Ectodermal cell (in vitro differentiated cells): Measurements from ENCODE around the gene LST1. TPM values are rescaled to one million over a fixed set of nuclear protein-coding genes. Genes with fewer than 3 reads are reported as not detected.

ENCODE experiments used
- H3K27ac ChIP-seq: 2 replicates; pipeline ENCODE4 v1.7.0; 2013; ENCODE audit warnings: mild to moderate bottlenecking, low read depth, low read length; ENCODE audit not compliant: insufficient read depth, poor library complexity, severe bottlenecking
- H3K27me3 ChIP-seq: 2 replicates; pipeline ENCODE4 v1.7.0; 2013; ENCODE audit warnings: mild to moderate bottlenecking, low read length; ENCODE audit not compliant: insufficient read depth, control insufficient read depth, poor library complexity, severe bottlenecking
- H3K36me3 ChIP-seq: one replicate; pipeline ENCODE4 v1.7.0; 2013; ENCODE audit warnings: low read length; ENCODE audit not compliant: control insufficient read depth, insufficient read depth
- H3K4me1 ChIP-seq: one replicate; pipeline ENCODE4 v1.7.0; 2013; ENCODE audit warnings: low read length; ENCODE audit not compliant: control insufficient read depth, insufficient read depth
- H3K4me3 ChIP-seq: 2 replicates; pipeline ENCODE4 v1.7.0; 2013; ENCODE audit warnings: low read depth, low read length, control low read depth; ENCODE audit not compliant: insufficient read depth
- H3K9me3 ChIP-seq: 2 replicates; pipeline ENCODE4 v1.7.0; 2013; ENCODE audit warnings: mild to moderate bottlenecking, low read length, moderate library complexity; ENCODE audit not compliant: control insufficient read depth
- WGBS, 2 experiments: methylation state at CpG; one replicate each; pipeline ENCODE4 v1.1.7; 2013; ENCODE audit warnings: missing lambda C conversion rate in 2 of 2; 5-methylcytosine and 5-hydroxymethylcytosine counted together
- polyA plus RNA-seq, 4 experiments: library from polyadenylated mRNA; stranded (reverse); fragments of 50-300 nt; gene quantifications; one replicate each; pipeline ENCODE4 v1.2.3, GENCODE V29; 2013

Gene LST1
- 1.2 TPM for polyA plus RNA-seq (2013, experiment 1 of 4)
- not detected for polyA plus RNA-seq (2013, experiment 2 of 4)
- not detected for polyA plus RNA-seq (2013, experiment 3 of 4)
- polyA plus RNA-seq (2013, experiment 4 of 4), result 1.1 TPM

DNA sequence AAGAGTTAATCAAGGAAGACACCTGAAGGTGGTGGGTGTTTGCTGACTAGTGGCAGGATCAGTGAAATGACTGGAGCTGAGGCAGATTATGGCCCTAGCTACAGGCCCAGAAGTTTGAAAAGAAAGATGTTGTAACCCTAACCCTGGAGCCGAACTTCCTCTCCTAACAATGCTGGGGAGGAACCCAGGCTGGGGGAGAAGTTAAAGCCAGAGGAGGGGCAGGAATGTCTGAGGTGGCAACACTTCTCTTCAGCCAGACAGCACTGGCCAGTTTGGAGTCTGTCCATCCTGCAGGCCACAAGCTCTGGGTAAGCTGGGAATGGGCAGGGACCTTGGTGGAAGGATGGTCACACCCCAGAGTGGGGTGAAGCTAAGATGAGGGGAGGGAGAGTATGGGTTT is at the start of gene LST1:
TSS of gene LST1 (plus strand) at position 270 of the 400 bp plus-strand sequence. CDS start 1,023 bp downstream, outside the sequence.
- Histone ChIP-seq H3K27ac (no peak within 1 kb of the TSS), H3K9me3 (no peaks in the 10 kb centered on the region), H3K27me3 (peaks cover 14% of the 10 kb centered on the region), H3K36me3 (no peaks in the 10 kb centered on the region), H3K4me3 (no peak within 1 kb of the TSS), H3K4me1 (no peaks in the 10 kb centered on the region)
- whole genome bisulfite sequencing, 2 experiments, result 57 to 70% methylated on average over 1 of the region's 1 CpG

DNA sequence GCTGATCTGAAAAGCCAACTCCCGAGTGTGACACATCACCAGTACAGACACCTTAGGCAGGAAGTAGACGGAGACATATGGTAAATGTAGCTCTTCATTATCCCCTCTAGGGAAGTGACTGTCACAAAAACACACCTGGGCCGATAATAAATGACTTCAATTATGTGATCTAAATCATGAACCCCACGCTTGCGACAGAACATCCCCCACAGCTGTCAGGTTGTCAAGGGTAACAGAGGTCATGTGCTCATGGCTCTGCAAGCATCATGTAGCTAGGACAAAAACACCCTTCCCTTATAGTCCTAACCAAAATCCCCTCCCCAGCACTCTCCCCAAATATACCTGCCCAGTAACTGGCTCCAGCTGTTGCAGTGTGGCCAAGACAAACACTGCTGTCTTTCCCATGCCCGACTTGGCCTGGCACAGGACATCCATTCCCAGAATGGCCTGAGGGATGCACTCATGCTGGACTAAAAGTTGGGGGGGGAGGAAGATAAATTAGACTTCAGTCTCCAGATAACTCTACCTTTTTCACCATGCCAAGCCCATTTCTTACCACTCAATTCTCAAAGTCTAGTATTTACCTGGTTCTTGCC is 47.2 kb upstream of the LST1 start:
- H3K27ac ChIP-seq, result no peak overlapping the region
- H3K4me1 ChIP-seq, result peaks cover 14% of the 10 kb centered on the region
- peaks cover 50% of the 10 kb centered on the region for H3K36me3 ChIP-seq
- H3K9me3 ChIP-seq, result no peaks in the 10 kb centered on the region
- H3K4me3 ChIP-seq, result peak overlapping the region; percentile 97
- WGBS, 2 experiments, result 91 to 93% methylated on average over 6 of the region's 6 CpGs
- H3K27me3 ChIP-seq, result no peaks in the 10 kb centered on the region

DNA sequence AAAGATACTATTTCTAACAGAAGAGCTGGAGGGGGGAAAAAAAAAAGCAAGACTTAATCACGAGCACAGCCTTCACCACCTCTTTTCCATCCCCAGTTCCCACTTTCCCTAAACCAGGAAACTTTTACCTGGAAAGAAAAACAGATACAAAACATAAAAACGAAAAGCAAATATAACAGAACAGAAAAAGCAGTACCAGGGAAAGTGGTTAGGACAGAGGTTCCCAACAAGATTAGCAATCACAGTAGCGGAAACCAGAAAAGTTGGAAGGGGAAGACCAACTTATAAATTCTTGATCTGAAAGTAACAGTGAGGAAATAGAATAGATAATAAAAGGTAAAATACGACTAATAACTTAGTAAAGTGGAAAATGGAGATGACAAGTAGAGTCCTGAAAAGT is 45.4 kb upstream of the LST1 start:
- peak overlapping the region; percentile 97 for H3K4me3 ChIP-seq
- no peaks in the 10 kb centered on the region for H3K9me3 ChIP-seq
- H3K4me1 ChIP-seq, result peaks cover 14% of the 10 kb centered on the region
- no peak overlapping the region for H3K27ac ChIP-seq
- WGBS, 2 experiments, result 19 to 20% methylated on average over 3 of the region's 4 CpGs
- no peaks in the 10 kb centered on the region for H3K27me3 ChIP-seq
- peaks cover 33% of the 10 kb centered on the region for H3K36me3 ChIP-seq

DNA sequence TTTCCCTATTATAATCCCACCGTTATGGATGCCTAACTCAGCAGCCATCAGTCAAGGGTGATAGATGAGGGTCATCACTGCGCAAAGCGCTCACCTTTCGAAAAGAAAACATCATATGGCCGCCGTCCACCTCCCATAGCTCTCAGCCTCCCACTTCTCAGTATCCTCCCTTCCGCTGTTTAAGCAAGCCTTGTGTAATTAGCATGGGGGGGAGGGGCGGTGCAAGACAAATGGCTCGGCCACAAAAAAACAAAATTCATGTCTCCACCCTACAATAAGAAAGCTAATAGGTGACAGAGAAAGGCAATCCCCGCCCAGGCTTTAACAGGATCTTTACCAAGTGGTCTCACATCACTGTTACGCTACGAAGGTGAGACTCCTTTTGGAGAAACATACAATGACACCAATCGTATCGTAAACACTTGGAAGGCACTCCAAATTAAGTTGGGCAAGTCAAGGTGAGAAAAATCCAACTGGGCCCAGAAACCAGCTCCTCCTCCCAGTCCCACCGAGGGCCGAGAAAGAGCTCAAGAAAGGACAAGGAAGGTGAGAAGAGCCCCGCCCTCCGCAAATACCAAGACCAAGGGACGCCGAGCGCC is 44.9 kb upstream of the LST1 start:
- 0 to 1% methylated on average over 21 of the region's 21 CpGs for WGBS, 2 experiments

DNA sequence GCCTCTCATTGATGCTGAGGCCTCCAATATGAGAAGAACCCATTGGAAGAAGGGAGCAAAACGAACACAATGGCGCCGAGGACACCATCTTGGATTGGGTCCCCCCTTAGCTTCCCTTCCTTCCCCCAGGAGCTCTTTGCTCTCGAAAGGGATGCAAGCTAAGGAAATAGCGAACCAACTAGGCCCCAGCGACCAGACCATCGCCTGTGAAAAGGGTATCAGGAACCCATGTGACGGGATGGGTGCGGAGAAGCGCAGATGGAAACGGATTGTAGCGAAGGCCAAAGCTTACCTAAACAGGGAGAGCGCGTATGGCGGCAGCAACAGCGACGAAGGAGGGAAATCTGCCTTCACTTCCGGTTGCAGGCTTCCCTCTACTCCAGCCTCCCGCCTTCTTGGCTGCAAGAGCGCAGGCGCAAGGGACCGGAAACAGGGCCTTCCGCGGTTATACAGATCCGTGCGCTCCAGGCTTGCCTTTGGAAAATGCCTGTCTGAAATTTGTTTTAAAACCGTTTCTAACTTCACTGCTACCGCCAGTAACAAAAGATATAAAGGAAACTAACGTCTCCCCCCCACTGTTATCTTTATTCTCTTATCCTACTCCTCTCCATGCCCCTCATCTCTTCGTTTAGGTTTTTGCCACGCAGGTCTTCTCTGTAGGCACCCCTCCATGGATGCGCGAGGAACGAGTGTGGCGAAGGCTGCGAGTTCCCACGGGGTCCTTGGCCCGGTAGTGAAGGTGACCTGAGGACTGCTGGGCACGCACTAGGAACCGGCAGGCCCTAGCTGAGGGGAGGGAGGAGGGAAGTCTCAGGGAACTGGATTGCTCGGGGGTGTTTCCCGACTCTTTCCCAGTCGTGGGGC is 44.2 kb upstream of the LST1 start, which contains the start of gene DDX39B:
TSS of gene DDX39B (minus strand) at position 346 of the 864 bp plus-strand sequence. CDS start 1,471 bp downstream, outside the sequence.
- Histone ChIP-seq H3K4me3 (peak within 1 kb of the TSS; percentile 97), H3K36me3 (peaks cover 22% of the 10 kb centered on the region), H3K4me1 (peaks cover 19% of the 10 kb centered on the region), H3K9me3 (no peaks in the 10 kb centered on the region), H3K27ac (peak within 1 kb of the TSS; percentile 100), H3K27me3 (no peaks in the 10 kb centered on the region)
- 0% methylated on average over 43 of the region's 43 CpGs for WGBS, 2 experiments

More for the DNA sequence above, 44.9 kb upstream of the LST1 start:
- Histone ChIP-seq H3K36me3 (peaks cover 28% of the 10 kb centered on the region), H3K27me3 (no peaks in the 10 kb centered on the region), H3K4me1 (peaks cover 19% of the 10 kb centered on the region), H3K4me3 (peak overlapping the region; percentile 97), H3K9me3 (no peaks in the 10 kb centered on the region), H3K27ac (peak overlapping the region; percentile 100)

DNA sequence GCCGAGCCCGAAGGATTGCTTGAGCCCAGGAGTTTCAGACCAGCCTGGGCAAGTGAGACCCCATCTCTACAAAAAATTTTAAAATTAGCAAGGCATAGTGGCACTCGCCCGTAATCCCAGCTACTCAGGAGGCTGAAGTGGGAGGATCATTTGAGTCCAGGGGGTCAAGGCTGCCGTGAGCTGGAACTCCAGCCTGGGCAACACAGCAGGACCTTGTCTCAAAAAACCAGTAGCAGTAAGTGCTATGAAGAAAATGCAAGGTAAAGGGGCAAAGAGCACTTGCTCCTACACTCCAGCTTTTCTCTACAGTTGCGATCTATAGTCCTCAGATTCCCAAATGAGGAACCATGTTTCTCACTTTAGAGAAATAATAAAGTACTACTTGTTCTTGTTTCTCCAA is 42.4 kb upstream of the LST1 start:
- no peaks in the 10 kb centered on the region for H3K9me3 ChIP-seq
- no peaks in the 10 kb centered on the region for H3K27me3 ChIP-seq
- peaks cover 13% of the 10 kb centered on the region for H3K36me3 ChIP-seq
- no peak overlapping the region for H3K4me3 ChIP-seq
- H3K27ac ChIP-seq, result no peak overlapping the region
- peaks cover 25% of the 10 kb centered on the region for H3K4me1 ChIP-seq
- WGBS, 2 experiments, result 89 to 96% methylated on average over 5 to 6 of the region's 6 CpGs

DNA sequence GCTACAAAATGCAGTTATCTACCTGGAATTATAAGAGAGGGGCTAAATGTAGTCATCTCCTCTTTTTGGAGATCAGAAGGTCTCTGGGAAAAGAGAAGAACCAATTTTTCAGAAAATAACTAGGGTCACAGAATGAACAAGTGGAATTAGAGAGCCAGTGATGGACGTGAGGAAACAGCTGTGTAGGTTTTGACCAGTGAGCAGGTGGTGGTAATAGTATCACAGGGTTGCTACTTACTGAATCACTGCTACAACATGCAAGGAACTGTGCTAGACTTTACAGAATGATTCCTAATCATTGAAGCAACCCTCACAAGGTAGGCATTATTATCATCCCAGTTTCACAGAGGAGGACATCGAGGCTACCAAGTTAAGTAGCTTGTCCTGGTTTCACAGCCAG is 41.4 kb upstream of the LST1 start:
- H3K27ac ChIP-seq, result no peak overlapping the region
- H3K27me3 ChIP-seq, result no peaks in the 10 kb centered on the region
- no peak overlapping the region for H3K4me3 ChIP-seq
- H3K9me3 ChIP-seq, result no peaks in the 10 kb centered on the region
- H3K4me1 ChIP-seq, result peaks cover 18% of the 10 kb centered on the region
- H3K36me3 ChIP-seq, result peaks cover 3% of the 10 kb centered on the region
- 88 to 96% methylated on average over 2 of the region's 2 CpGs for WGBS, 2 experiments

DNA sequence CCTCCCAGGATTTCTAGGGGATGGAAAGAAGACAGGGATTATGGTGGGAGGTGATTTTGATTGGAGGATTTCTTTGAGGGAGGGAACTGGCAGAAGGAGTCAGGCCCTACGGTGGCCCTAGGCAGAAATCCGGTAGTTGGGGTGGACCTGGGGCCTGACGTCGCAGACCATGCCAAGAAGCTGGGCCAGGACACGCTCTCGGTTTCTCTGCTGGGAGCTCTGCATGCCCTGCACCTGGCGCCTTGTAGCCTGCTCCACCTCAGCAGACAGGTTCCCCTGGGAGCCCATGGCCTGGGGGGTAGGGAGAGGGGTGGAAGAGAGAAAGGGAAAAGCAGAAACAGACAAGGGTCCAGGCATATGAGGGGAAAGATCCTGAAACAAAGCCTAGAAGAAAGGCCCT is 40.8 kb upstream of the LST1 start:
- Histone ChIP-seq H3K27me3 (no peaks in the 10 kb centered on the region), H3K9me3 (no peaks in the 10 kb centered on the region), H3K27ac (no peak overlapping the region), H3K4me3 (no peak overlapping the region), H3K4me1 (peaks cover 11% of the 10 kb centered on the region), H3K36me3 (no peaks in the 10 kb centered on the region)
- WGBS, 2 experiments, result 84 to 87% methylated on average over 7 of the region's 7 CpGs

DNA sequence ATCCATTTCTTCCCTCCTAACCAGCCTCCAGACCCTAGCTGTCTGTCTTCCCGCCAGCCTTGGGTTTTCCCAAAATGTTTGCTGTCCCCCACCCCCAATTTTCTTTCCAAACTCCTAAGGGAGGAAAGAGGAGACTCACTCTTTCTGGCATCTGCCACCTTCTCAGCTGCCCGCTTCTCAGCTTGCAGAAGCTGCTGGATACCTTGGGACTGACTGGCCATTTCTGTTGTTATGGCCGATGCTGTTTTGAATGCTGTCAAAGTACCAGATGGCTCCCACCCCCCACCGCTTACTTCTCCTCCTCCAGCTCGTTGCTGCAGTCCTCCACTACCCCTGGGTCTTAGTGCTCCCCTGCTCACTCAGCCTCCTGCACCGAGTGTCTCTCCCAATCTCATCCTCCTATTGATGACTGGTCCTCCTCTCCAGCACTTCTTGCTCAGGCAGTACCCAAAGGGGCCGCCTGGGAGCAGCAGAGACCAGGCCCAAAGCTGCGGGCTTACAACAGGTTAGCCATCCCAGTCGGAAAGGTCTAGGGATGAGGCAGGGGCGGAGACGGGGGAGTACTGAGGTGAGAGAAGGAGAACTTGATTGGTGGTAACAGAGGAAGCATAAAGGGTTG is 39.6 kb upstream of the LST1 start, which contains the start of gene ATP6V1G2:
TSS of gene ATP6V1G2 (minus strand) at position 270 of the 619 bp plus-strand sequence. CDS start at position 221, 49 bp downstream.
- Histone ChIP-seq H3K4me1 (peaks cover 10% of the 10 kb centered on the region), H3K36me3 (no peaks in the 10 kb centered on the region), H3K4me3 (peak within 1 kb of the TSS; percentile 54), H3K9me3 (no peaks in the 10 kb centered on the region), H3K27me3 (no peaks in the 10 kb centered on the region), H3K27ac (peak within 1 kb of the TSS; percentile 58)
- 2% methylated on average over 11 of the region's 11 CpGs for WGBS, 2 experiments
